B cell (primary cell): ENCODE measurements around the gene OTOGL. TPM values are rescaled to one million over a fixed set of nuclear protein-coding genes. Genes with fewer than 3 reads are reported as not detected.

ENCODE experiments used
- ATAC-seq: fragments of 200-7000 bp; cut with Tn5 transposase; one replicate; pipeline ENCODE4 v1.10.0; 2021; ENCODE audit warnings: low read depth, mild to moderate bottlenecking, moderate number of reproducible peaks, moderate library complexity
- CTCF ChIA-PET: fragments of 350-600 bp; sonication (Branson Sonifier 250); formaldehyde crosslinking; loops from one replicate; lab custom pipeline; 2021; ENCODE audit warnings: antibody characterized with exemption, inconsistent platforms; lab: Charles Lee
- POLR2A ChIA-PET: fragments of 350-600 bp; sonication (Branson Sonifier 250); formaldehyde crosslinking; loops from one replicate; lab custom pipeline; 2021; ENCODE audit warnings: antibody characterized with exemption; lab: Charles Lee
- DNase-seq: peaks from one replicate; pipeline ENCODE4 v3.0.0; 2013
- H2AFZ ChIP-seq: 2 replicates; pipeline ENCODE4 v1.6.1; 2012; ENCODE audit warnings: mild to moderate bottlenecking, low read depth, low read length; ENCODE audit not compliant: insufficient read depth, poor library complexity, severe bottlenecking
- H3K27ac ChIP-seq, 2 donors: 1 replicate in 1 of 2; 2 replicates in 1 of 2; pipeline ENCODE4 v1.5.1; 2012 to 2013; ENCODE audit warnings: low read length in 2 of 2, mild to moderate bottlenecking in 2 of 2, moderate library complexity in 1 of 2
- H3K27me3 ChIP-seq, 4 experiments: fragments of 200-600 bp in 1 of 4; sonication (generic) in 1 of 4; replicated peaks in 1 of 4; 1 replicate in 2 of 4; 2 replicates in 2 of 4; pipeline versions ENCODE4 v1.6.1 to v1.7.0; 2013 to 2016; ENCODE audit warnings: low read length in 3 of 4, mild to moderate bottlenecking in 2 of 4, mixed read lengths in 1 of 4, moderate library complexity in 1 of 4; ENCODE audit not compliant: insufficient read depth in 4 of 4, control insufficient read depth in 3 of 4; ENCODE audit errors: control extremely low read depth in 1 of 4
- H3K36me3 ChIP-seq, 2 experiments: replicated peaks in 1 of 2; 1 replicate in 1 of 2; 2 replicates in 1 of 2; pipeline versions ENCODE4 v1.6.1 to v1.7.1; 2013; ENCODE audit warnings: low read length in 1 of 2; ENCODE audit not compliant: insufficient read depth in 2 of 2, control insufficient read depth in 1 of 2; ENCODE audit errors: control extremely low read depth in 1 of 2, extremely low read depth in 1 of 2
- H3K4me1 ChIP-seq, 2 donors: fragments of 200-600 bp in 1 of 2; sonication (generic) in 1 of 2; 1 replicate in 1 of 2; 2 replicates in 1 of 2; pipeline versions ENCODE4 v1.5.1 to v1.6.1; 2013 to 2017; ENCODE audit warnings: low read length in 2 of 2; ENCODE audit not compliant: control insufficient read depth in 2 of 2, insufficient read depth in 2 of 2
- H3K4me2 ChIP-seq: replicated peaks from 2 replicates; pipeline ENCODE3; 2012; ENCODE audit warnings: mild to moderate bottlenecking, low read depth, low read length; ENCODE audit not compliant: poor library complexity, severe bottlenecking
- H3K4me3 ChIP-seq, 5 experiments: fragments of 200-600 bp in 1 of 5; sonication (generic) in 1 of 5; 1 replicate in 3 of 5; 2 replicates in 2 of 5; pipeline versions ENCODE4 v1.5.1 to v1.7.0; 2011 to 2016; ENCODE audit warnings: low read length in 4 of 5, mild to moderate bottlenecking in 4 of 5, low read depth in 2 of 5, control low read depth in 1 of 5, moderate library complexity in 1 of 5; ENCODE audit not compliant: insufficient read depth in 1 of 5; ENCODE audit errors: control extremely low read depth in 1 of 5, extremely low read depth in 1 of 5
- H3K79me2 ChIP-seq: fragments of 200-600 bp; sonication (generic); one replicate; pipeline ENCODE4 v1.6.0; 2016; ENCODE audit warnings: low read length; ENCODE audit not compliant: control insufficient read depth, insufficient read depth
- H3K9ac ChIP-seq: fragments of 200-600 bp; sonication (generic); 2 replicates; pipeline ENCODE4 v1.6.1; 2017; ENCODE audit warnings: mild to moderate bottlenecking, low read length, moderate library complexity
- H3K9me3 ChIP-seq, 3 donors: one replicate each; pipeline versions ENCODE4 v1.6.1 to v1.7.1; 2013; ENCODE audit warnings: low read length in 2 of 3; ENCODE audit not compliant: control insufficient read depth in 2 of 3, insufficient read depth in 1 of 3; ENCODE audit errors: control extremely low read depth in 1 of 3
- H4K20me1 ChIP-seq: 2 replicates; pipeline ENCODE4 v1.6.0; 2012; ENCODE audit warnings: mild to moderate bottlenecking, low read length; ENCODE audit not compliant: insufficient read depth, control insufficient read depth, poor library complexity, severe bottlenecking
- H3K27ac Mint-ChIP-seq: one replicate; pipeline ENCODE4 v1.8.0; 2021; ENCODE audit warnings: mixed read lengths
- H3K27me3 Mint-ChIP-seq: one replicate; pipeline ENCODE4 v1.8.0; 2021; ENCODE audit warnings: mixed read lengths
- H3K4me1 Mint-ChIP-seq: one replicate; pipeline ENCODE4 v1.8.0; 2021; ENCODE audit warnings: mixed read lengths
- H3K4me3 Mint-ChIP-seq: one replicate; pipeline ENCODE4 v1.8.0; 2021; ENCODE audit warnings: mixed read lengths
- H3K9me3 Mint-ChIP-seq: one replicate; pipeline ENCODE4 v1.8.0; 2022; ENCODE audit warnings: mixed read lengths; ENCODE audit not compliant: insufficient read depth
- EZH2 ChIP-seq: IDR thresholded peaks from 2 replicates; pipeline ENCODE4 v1.6.1; 2012; ENCODE audit warnings: borderline replicate concordance, low read depth, mild to moderate bottlenecking, moderate library complexity, low read length; ENCODE audit not compliant: insufficient read depth, poor library complexity, severe bottlenecking
- WGBS: methylation state at CpG from one replicate; pipeline ENCODE4 v1.1.5; 2013; ENCODE audit warnings: missing lambda C conversion rate; ENCODE audit not compliant: insufficient coverage; 5-methylcytosine and 5-hydroxymethylcytosine counted together
- intact Hi-C: fragments of 100-400 bp; cut with micrococcal nuclease; formaldehyde crosslinking; loops from one replicate; pipeline ENCODE4 v1.10.0; 2022
- polyA plus RNA-seq: library from polyadenylated mRNA; depleted of rRNA; stranded (reverse); fragments of >200 nt; gene quantifications from 2 replicates; pipeline ENCODE4 v1.2.3, GENCODE V29; 2012
- total RNA-seq, 2 donors: library from RNA; stranded (reverse); fragments of 120-200 nt in 1 of 2; gene quantifications; 1 replicate in 1 of 2; 2 replicates in 1 of 2; pipeline versions ENCODE4 v1.2.3 to v1.2.4, GENCODE V29; 2013 to 2022
- TF ChIP-seq, protein P1 (sequence below): fragments of 200-600 bp; IDR thresholded peaks from one replicate; pipeline ENCODE4 v1.8.0; 2022; ENCODE audit warnings: antibody characterized with exemption, mild to moderate bottlenecking

The OTOGL gene
- total and polyA plus RNA-seq, 2 donors (not counting 1 experiment from before 2014, with no cell fraction given), result not detected

DNA sequence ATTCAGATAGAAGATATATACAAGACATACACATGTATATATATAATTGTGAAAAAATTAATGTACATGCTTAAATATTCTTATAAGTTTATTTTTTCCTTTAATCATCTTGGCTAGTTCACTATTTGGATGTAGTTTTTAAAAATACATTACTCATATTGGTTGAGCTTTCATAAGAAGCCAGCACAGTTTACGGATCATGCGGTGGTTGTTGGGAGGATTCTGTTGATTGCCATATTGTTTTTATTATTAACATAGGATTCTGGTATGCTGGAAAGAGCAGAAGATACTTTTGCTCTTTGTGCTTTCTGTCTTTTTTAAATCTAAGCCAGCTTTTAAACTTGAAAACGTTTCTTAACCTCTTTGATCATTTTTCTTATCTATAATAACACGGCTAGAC is 163.4 kb downstream of the OTOGL start:
- WGBS, result no CpG with 5 or more reads among the region's 4 CpGs
- Histone ChIP-seq H3K27me3 (no peaks in the 10 kb centered on the region), H3K4me1 (no peaks in the 10 kb centered on the region), H2AFZ (no peak overlapping the region), H3K79me2 (no peaks in the 10 kb centered on the region), H3K36me3 (no peaks in the 10 kb centered on the region), H3K4me3 (no peak overlapping the region), H3K4me2 (no peak overlapping the region), H3K27ac (no peak overlapping the region), H3K9ac (no peak overlapping the region), H4K20me1 (no peaks in the 10 kb centered on the region), H3K9me3 (no peaks in the 10 kb centered on the region)
- no peak for TF ChIP-seq EZH2
- TF ChIP-seq, protein P1, sequence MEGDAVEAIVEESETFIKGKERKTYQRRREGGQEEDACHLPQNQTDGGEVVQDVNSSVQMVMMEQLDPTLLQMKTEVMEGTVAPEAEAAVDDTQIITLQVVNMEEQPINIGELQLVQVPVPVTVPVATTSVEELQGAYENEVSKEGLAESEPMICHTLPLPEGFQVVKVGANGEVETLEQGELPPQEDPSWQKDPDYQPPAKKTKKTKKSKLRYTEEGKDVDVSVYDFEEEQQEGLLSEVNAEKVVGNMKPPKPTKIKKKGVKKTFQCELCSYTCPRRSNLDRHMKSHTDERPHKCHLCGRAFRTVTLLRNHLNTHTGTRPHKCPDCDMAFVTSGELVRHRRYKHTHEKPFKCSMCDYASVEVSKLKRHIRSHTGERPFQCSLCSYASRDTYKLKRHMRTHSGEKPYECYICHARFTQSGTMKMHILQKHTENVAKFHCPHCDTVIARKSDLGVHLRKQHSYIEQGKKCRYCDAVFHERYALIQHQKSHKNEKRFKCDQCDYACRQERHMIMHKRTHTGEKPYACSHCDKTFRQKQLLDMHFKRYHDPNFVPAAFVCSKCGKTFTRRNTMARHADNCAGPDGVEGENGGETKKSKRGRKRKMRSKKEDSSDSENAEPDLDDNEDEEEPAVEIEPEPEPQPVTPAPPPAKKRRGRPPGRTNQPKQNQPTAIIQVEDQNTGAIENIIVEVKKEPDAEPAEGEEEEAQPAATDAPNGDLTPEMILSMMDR, result no peak
- Mint-ChIP-seq H3K27ac (no peak overlapping the region), H3K27me3 (peaks cover 7% of the 10 kb centered on the region), H3K4me1 (no peaks in the 10 kb centered on the region), H3K9me3 (no peaks in the 10 kb centered on the region), H3K4me3 (no peak overlapping the region)
- no peak for ATAC-seq
- intact Hi-C loops, result no loop called here
- CTCF ChIA-PET, result no interaction called here
- POLR2A ChIA-PET, result no interaction called here
- DNase-seq, result no peak

DNA sequence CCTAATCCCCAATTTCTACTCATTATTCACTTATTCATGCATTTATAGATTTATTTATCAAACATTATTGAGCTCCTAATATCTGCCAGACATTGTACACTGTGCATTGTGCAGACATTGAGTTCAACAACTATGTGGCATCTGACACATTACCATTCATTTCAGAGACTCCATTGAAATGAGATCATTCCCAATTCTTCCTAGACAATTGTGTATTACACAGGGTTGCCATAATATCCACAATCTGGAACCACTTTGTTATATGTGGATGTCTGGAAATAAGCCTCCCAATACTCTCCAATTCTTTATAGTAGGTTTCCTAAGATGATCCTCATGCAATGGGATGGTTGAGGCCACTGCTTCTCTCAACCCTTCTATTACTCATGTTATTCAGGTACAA is 165.0 kb downstream of the OTOGL start:
- no peaks in the 10 kb centered on the region for H3K4me1 ChIP-seq
- TF ChIP-seq, protein P1, result no peak
- no peak for TF ChIP-seq EZH2
- H3K36me3 ChIP-seq, result no peaks in the 10 kb centered on the region
- H3K27me3 Mint-ChIP-seq, result peaks cover 7% of the 10 kb centered on the region
- ATAC-seq, result no peak
- no peaks in the 10 kb centered on the region for H3K4me1 Mint-ChIP-seq
- no peaks in the 10 kb centered on the region for H4K20me1 ChIP-seq
- POLR2A ChIA-PET, result no interaction called here
- H3K27me3 ChIP-seq, result no peaks in the 10 kb centered on the region
- intact Hi-C loops, result no loop called here
- H3K4me3 Mint-ChIP-seq, result no peak overlapping the region
- no peak for DNase-seq
- H3K9me3 ChIP-seq, result no peaks in the 10 kb centered on the region
- no peak overlapping the region for H3K27ac Mint-ChIP-seq
- H2AFZ ChIP-seq, result no peak overlapping the region
- H3K79me2 ChIP-seq, result no peaks in the 10 kb centered on the region
- CTCF ChIA-PET, result no interaction called here
- H3K4me2 ChIP-seq, result no peak overlapping the region
- no peak overlapping the region for H3K4me3 ChIP-seq
- H3K9me3 Mint-ChIP-seq, result no peaks in the 10 kb centered on the region
- H3K9ac ChIP-seq, result no peak overlapping the region
- H3K27ac ChIP-seq, result no peak overlapping the region
